GM19193 (cell line): Measurements from ENCODE around the gene LGALS4.
A peak's percentile ranks its signal among the peaks of the same experiment; 100 is the strongest.

Source experiments
- POLR2A ChIP-seq: IDR thresholded peaks from 4 replicates; pipeline ENCODE4 v1.6.1; 2011; ENCODE audit not compliant: insufficient read depth, insufficient read length; ENCODE audit errors: extremely low read depth

The LGALS4 gene

DNA sequence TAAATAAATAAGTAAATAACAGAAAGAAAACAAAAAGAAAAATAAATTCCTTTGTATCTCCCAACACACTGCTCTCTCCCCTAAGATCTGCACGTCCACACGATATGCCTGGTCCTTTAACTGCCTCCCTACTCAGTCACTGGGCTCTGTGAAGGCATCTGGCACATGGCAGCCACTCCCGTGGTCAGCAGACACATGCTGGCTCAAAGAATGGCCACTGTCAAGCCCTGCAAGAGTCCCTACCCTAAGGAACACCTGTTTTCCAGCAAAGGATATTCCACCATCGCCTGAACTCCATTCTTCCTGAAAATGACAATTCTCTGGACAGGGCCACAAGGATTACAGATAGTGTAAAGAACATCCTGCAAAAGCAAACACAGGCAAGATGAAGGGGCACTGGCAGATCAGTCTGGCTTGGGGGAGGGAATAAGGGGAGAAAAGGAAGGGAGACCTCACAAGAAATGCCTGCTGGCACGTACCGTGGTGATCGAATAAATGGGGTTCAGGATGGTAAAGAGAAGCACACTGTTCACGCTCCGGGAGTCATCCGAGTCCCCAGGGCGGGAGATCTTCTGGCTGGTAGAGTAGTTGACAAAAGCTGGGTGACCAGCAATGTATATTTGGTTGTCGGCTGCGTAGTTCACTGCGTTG, 32.8 kb upstream of the LGALS4 start:
- TF ChIP-seq POLR2A: peak; percentile 25

DNA sequence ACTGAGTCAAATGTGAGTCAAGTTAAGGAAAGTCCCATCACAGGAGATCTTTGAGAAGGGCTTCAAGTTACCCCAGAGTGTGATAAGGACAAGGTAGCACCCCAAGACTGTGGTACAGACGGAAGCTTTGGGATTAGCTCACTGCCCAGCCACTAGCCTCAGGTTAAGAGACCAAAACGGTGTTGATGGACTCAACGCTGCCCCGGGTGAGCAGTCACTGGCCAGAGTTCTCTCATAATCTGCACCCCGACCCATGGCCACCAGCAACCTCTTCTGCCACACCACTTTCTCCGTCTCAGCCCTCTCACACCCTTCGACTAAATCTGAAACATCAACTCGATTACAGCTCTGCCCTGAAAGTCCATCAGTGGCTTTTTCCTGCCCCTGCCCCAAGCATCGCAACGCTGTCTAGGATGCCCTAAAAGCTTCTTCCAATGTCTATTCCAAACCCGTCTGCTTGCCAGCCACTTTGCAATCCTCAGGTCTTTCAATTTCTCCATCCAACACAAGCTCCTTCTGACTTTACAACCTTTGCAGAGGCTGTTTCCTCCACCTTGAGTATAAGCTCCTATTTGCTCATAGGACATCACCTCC, 31.4 kb upstream of the LGALS4 start:
- TF ChIP-seq POLR2A: no peak

DNA sequence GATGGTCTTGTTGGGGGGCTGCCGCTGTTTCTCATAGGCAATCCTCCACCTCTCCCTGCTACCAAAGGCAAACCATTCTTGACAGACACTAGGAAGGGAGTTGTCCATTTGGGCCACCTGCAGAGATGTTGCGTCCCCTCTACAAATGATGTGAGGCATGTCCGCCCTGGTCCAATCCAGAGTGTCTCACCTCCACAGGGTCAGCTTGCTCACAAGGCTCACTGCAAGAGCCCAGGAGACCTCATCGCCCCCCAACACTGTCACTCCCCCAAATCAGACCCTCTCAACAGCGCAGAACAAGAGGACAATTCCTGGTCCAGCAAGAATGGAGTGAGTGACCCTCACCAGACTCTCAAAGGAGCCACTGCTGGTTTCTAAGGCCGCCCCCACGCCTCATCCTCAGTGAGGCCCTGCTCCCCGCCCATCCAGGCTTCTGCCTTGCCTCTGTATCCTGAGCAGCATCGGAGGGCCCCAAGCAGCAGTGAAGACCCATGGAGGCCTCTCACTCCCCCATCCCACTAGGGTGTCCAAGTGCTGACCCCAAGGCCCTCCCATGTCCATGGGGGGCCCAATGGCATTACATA, 30.5 kb upstream of the LGALS4 start:
- no peak for TF ChIP-seq POLR2A

DNA sequence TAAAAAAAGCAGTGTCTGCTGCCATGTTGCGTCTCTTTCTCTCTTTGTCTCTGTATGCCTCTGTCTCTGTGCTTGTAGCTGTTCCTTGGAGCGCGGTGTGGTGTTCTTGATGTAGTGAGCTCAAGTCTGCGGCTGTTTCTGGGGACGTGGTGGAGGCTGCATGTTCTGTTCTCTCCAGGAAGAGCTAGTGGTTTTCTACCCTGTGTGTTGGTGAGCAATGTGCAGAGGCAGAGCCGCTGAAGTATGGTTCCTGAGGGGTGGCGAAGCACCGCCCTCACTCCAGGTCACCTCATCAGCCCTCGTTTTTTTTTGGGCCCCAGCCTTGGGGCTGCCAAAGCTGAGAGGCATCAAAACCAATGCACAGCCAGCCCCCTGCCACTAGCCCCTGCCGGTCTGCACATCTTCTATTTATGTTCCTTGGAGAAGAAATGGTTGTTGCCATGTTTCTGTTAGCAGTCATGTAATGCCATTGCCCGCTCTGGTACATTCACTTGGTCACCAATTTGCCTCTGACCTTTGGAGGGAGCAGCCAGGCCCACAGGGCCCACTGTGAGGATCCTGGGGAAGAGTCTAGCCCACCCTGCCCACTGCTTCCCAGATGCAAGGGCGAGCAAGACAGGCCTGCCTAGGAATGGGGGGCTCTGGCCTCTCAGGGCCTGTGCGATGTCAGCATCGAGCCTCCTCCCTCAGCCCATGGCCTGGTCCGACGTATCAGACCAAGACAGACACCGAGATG, 29.9 kb upstream of the LGALS4 start:
- no peak for TF ChIP-seq POLR2A

DNA sequence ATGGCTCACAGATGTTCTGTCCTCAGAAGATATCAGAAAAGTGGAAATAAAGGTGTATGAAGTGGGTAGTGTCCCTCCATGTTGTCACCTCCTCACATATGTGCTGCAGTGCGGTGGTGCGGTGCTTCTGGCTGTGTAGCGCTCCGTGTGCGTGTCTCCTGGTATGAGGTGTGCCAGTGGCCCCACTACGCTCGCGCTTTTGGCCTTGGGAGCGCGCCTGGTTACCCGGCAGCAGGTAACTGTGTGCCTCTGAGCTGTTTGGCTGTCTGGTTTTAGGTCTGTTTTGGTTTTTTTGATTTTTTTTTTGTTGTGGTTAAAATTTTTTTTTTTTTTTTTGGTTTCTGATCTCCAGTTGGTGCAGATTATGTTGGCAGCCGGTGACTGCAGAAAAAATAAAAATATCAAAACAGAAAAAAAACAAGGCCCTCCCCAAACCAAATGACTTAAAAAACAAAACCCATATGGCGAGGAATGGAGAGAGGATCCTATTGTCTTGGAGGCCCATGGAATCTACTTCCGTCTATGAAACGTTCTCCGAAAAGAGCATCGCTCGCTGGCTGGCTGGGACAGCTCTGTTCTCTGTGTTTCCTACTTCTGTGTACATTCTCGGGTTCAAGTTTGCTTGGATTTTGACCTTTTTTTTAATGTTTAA, 29.2 kb upstream of the LGALS4 start:
- peak; percentile 31 for TF ChIP-seq POLR2A

DNA sequence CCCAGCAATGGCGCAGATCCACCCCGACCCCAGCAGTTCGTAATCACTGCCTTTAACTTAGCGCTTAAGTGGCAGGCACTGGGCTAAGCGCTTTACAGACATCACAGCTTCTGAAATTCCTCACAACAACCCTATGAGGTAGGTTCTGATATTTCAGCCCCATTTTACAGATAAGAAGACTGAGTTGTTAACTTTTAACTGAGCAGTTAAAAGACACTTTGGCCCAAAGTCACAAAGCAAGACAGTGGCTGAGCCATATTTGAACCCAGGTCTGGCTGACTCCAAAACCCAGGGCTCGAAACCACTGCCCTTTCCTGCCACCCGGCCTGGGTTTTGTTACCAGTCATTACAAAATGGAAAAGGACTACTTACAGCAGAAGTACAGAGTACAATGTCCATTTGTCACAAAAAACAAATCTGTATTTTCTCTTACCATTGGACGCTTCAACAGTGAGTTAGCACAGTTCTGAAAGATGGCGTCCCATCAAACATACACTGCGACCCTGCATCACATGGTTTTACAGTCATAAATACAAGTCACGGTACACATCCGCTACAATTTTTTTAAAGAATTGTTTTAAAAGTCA, 28.5 kb upstream of the LGALS4 start:
- TF ChIP-seq POLR2A: no peak

DNA sequence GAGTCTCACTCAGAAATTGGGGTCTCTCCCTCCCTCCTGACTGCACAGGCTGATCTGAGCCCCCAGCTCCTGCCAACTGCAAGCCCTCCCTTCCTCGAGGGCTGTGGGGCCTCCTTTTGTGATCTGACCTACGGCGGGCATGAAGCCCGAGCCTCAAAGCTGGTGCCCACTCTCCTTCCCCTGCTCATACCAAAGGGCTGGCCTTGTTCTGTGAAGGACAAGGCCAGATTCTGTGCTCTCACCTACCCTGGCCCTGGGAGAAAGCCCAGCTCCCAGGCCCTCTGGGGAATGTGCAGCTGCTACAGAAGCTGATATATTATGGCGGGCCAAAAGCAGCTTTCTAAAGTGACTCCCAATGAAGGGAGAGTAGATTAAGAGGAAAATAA, 27.8 kb upstream of the LGALS4 start:
- no peak for TF ChIP-seq POLR2A

DNA sequence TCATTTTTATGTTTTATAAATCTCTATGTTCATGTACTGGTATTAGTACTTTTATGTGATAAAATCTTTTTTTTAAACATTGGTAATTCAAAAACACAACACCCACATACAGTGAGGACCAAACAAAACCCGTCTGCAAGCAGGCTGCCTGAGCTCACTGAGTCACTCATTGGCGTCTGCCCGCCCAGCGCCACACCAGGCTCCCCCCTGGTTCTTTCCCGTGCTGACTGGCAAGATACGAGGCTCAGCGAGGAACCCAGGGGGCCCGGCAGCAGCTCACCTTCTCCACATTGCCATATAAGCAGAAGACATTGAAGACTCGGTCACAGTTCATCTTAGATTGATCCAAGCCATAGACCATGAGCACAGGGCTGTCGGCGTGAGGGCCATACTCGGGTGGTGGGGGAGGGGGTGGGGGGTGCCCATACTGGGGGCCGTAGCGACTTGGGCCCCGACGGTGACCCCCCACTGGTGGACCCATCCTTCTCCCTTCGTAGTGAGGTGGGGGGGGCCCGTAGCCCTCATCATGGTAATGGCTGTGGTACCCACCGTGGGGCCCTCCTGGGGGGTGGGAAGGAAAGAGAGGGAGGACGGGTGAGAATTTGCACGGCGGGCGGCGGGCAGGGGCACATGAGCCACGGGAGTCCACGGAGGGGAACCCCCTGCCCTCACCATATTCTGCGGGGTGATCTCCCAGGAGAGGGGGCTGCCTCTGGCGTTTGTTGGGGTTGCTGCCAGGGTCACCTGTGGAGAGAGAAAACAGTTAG, 27.3 kb upstream of the LGALS4 start:
- TF ChIP-seq POLR2A: peak; percentile 35

DNA sequence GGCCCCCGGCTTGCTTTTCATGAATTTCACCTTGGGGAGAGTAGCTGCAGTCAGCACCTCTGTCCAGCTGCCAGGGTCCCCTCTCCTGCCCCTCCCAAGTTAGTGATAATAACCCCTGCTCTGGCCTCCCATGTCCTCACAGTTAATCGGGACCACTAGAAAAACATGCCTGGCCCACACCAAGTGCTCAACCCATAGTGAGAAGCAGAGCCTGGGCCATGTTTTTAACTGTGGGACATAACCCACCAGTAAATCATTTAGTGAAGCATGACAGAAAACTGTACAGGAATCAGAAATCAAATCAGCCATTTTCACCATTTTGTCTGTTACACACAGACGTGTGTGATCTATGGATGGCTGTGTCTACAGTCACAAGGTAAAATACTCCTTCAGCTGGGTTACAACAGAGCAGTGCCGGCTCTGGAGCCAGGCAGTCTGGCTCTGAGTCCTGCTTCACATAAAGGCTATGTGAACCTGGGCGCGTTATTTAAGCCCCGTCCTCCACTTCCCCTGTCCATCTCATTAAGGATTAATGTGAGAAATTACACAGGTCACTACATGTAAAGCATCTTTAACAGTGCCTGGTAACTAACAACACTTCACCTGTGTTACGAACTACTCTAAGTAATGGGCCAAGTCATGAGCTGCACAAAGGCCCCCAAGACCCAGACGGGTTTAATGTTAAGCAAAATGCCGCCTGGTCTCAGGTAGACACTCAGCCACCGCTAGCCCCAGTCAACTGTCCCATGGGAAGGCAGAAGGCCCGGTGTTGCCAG, 26.4 kb upstream of the LGALS4 start:
- TF ChIP-seq POLR2A: peak; percentile 28

DNA sequence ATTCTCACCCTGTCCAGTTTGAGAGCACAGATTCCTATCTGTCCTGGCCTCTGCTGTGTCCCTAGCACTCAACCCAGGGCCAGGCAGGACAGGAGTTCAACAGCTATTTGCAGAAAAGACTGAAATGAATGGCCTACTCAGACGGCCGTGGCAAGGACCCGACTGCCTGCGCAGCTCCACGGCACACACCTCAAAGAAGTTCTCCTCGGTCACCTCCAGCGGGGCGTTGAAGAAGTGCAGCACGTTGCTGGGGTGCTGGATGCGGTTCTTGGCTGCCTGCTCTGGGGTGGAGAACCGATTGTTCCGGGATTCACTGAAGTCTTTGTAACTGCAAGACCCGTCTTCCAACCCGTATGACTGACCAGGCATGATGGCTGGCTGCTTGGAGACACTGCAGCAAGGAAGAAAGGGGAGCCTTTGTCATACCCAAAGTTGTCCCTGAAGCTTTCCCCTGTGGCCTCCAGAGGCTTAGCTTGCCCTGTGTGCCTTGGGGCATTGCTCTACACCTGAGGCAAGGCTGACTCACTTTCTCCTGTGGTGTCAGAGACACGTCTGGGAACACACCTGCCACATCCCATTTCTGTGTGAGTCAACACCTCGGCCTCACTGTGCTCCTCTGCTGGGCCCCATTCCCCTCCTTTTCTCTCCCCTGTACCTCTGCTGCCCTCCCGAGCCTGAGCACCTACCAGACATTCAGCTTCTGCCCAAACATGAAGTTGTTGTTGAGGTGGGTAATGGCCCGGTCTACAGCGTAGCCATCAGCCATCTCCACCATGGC, 25.7 kb upstream of the LGALS4 start:
- no peak for TF ChIP-seq POLR2A

DNA sequence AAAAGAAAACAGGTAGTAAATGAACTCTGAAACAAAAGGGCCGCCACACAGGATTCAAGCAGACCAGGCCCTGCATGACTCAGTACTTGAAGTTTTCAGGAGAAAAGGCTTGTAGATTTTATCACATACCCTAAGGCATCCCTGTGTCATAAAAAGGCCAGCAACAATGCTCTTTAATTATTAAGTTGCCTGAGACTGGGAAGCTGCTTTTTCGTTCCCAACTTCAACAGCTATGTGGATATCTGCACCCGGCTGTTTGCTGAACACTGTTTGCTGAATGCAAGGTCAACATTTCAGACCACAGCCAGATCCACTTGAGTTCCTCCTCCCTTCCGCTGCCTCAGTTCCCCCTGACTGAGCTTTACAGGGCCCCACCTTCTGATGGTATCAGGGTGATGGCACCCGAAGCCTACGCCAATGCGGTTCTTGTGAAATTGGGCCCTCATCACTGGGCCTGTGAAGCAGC, 24.9 kb upstream of the LGALS4 start:
- no peak for TF ChIP-seq POLR2A

DNA sequence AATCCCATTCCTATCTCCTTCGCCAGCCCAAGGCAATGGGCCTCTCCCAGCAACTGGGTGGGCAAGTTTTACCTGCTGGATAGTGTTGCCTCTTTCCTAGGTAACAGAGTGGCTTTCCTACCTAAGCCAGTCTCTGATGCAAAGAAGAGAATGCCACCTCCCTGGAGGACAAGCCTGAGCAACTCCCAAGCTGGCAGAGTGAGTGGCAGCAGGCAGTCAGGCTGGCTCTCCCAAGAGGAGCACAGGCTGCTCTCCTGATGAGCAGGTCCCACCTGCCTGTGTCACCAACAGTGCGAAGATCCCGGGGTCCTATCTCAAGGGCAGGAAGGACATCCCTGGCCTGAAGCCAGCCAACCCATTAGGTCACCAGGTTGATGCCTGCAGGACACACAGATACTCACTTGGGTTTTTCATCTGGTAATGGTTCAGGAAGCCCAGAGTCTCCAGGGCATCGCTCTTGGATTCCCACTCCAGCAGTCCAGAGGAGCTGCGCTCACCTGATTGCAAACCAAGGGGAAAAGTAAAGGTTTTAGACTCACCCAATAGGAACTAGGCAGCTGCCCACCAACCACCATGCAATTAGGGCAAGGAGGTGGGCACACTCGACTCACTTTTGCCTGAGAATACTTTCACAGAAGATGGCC, 24.4 kb upstream of the LGALS4 start:
- no peak for TF ChIP-seq POLR2A
